OCI-LY7 (cell line): ENCODE measurements around the gene ACAD8. TPM values are rescaled to one million over a fixed set of nuclear protein-coding genes. Genes with fewer than 3 reads are reported as not detected.

ENCODE experiments used
- BruUV-seq: library from RNA; stranded (reverse); fragments of 400-500 nt; replicated peaks from 2 replicates; lab custom pipeline; 2021; lab: Mats Ljungman, UMichigan
- CTCF ChIA-PET: fragments of 300-600 bp; sonication (Branson Sonifier 250); formaldehyde crosslinking; loops from one replicate; lab custom pipeline; 2022; ENCODE audit warnings: antibody characterized with exemption; ENCODE audit not compliant: unreplicated experiment; lab: Charles Lee
- POLR2A ChIA-PET: fragments of 300-600 bp; sonication (Branson Sonifier 250); formaldehyde crosslinking; loops from one replicate; lab custom pipeline; 2022; ENCODE audit warnings: antibody characterized with exemption; lab: Charles Lee
- DNase-seq: peaks from one replicate; pipeline ENCODE4 v3.0.0-alpha.2; 2015; ENCODE audit warnings: low spot score
- H2AFZ ChIP-seq: fragments of 200-600 bp; sonication (generic), shearing (Covaris generic); 2 replicates; pipeline ENCODE4 v1.6.1; 2014; ENCODE audit warnings: mild to moderate bottlenecking, antibody characterized with exemption, low read length, moderate library complexity
- H3K27ac ChIP-seq: fragments of 200-600 bp; sonication (generic); 2 replicates; pipeline ENCODE4 v1.5.1; 2014; ENCODE audit warnings: mixed run types, low read depth, mild to moderate bottlenecking, moderate library complexity, low read length, inconsistent platforms; ENCODE audit not compliant: poor library complexity, severe bottlenecking
- H3K36me3 ChIP-seq: fragments of 200-600 bp; sonication (generic); 2 replicates; pipeline ENCODE4 v1.6.1; 2014; ENCODE audit warnings: mild to moderate bottlenecking, antibody characterized with exemption, low read length, moderate library complexity, mixed read lengths; ENCODE audit not compliant: insufficient read depth
- H3K4me1 ChIP-seq: fragments of 200-600 bp; sonication (generic); 2 replicates; pipeline ENCODE4 v1.5.1; 2014; ENCODE audit warnings: mild to moderate bottlenecking, low read length; ENCODE audit not compliant: insufficient read depth, poor library complexity, severe bottlenecking
- H3K4me2 ChIP-seq: fragments of 200-600 bp; sonication (generic); 2 replicates; pipeline ENCODE4 v1.6.1; 2014; ENCODE audit warnings: mild to moderate bottlenecking, low read length
- H3K4me3 ChIP-seq: fragments of 200-600 bp; sonication (generic); 2 replicates; pipeline ENCODE4 v1.5.1; 2014; ENCODE audit warnings: mild to moderate bottlenecking, low read depth, low read length; ENCODE audit not compliant: poor library complexity, severe bottlenecking
- H3K79me2 ChIP-seq: fragments of 200-600 bp; sonication (generic); 2 replicates; pipeline ENCODE4 v1.6.1; 2016; ENCODE audit warnings: low read depth, mild to moderate bottlenecking, low read length, moderate library complexity, mixed read lengths; ENCODE audit not compliant: insufficient read depth
- H3K9me2 ChIP-seq: fragments of 200-600 bp; sonication (generic); 2 replicates; pipeline ENCODE4 v1.6.1; 2016; ENCODE audit warnings: mild to moderate bottlenecking, low read length, mixed read lengths; ENCODE audit not compliant: insufficient read depth
- H3K9me3 ChIP-seq: fragments of 200-600 bp; sonication (generic); 2 replicates; pipeline ENCODE4 v1.6.1; 2014; ENCODE audit warnings: mild to moderate bottlenecking, mixed run types, low read length, mixed read lengths
- H4K20me1 ChIP-seq: fragments of 200-600 bp; sonication (generic); 2 replicates; pipeline ENCODE4 v1.6.1; 2014; ENCODE audit warnings: mild to moderate bottlenecking, antibody characterized with exemption, low read length, moderate library complexity, mixed read lengths; ENCODE audit not compliant: insufficient read depth
- CTCF ChIP-seq: fragments of 200-600 bp; sonication (generic); conservative IDR thresholded peaks from 2 replicates; pipeline ENCODE4 v1.5.1; 2014; ENCODE audit warnings: mild to moderate bottlenecking, antibody characterized with exemption, low read length, moderate library complexity, mixed read lengths
- EZH2phosphoT487 ChIP-seq: fragments of 200-600 bp; sonication (generic); IDR thresholded peaks from 2 replicates; pipeline ENCODE4 v1.6.1; 2018; ENCODE audit warnings: low read depth, borderline replicate concordance, mild to moderate bottlenecking, mixed run types, antibody characterized with exemption, low read length, moderate library complexity, mixed read lengths
- intact Hi-C: fragments of 100-400 bp; cut with micrococcal nuclease; formaldehyde crosslinking; loops from one replicate; pipeline ENCODE4 v1.10.0; 2022; ENCODE audit not compliant: unreplicated experiment
- total RNA-seq, 2 experiments: library from RNA; depleted of rRNA in 1 of 2; stranded (reverse); fragments of >200 nt in 1 of 2; shearing (Covaris generic) in 1 of 2; gene quantifications; 2 replicates each; pipeline ENCODE4 v1.2.3, GENCODE V29; 2014 to 2022

The ACAD8 gene
- total RNA-seq, 2 experiments from 2014 or later = 24.7 to 29.7 TPM

GRCh38 chr11:134293119-134294113 lies 40.0 kb downstream of the ACAD8 start:
- Histone ChIP-seq H3K4me1 (no peaks in the 10 kb centered on the region), H4K20me1 (no peaks in the 10 kb centered on the region), H3K79me2 (no peaks in the 10 kb centered on the region), H3K36me3 (no peaks in the 10 kb centered on the region), H2AFZ (no peak overlapping the region), H3K4me2 (no peak overlapping the region), H3K9me2 (no peaks in the 10 kb centered on the region), H3K4me3 (no peak overlapping the region), H3K9me3 (no peaks in the 10 kb centered on the region), H3K27ac (no peak overlapping the region)
- POLR2A ChIA-PET = interaction anchor here (0.7 kb wide), 1 partner anchor 27 kb away, joined by 3 read pairs; no protein-coding TSS in a partner anchor
- CTCF ChIA-PET = no interaction called here
- TF ChIP-seq CTCF (no peak), EZH2phosphoT487 (no peak)
- intact Hi-C loops = no loop called here
- no peak for DNase-seq
- BruUV-seq = no TSS peak

GRCh38 chr11:134294664-134295063 lies 41.3 kb downstream of the ACAD8 start:
- intact Hi-C loops = no loop called here

More at GRCh38 chr11:134294664-134295063, 41.3 kb downstream of the ACAD8 start:
- no peak overlapping the region for H3K4me3 ChIP-seq
- no peaks in the 10 kb centered on the region for H3K36me3 ChIP-seq
- no peaks in the 10 kb centered on the region for H3K9me2 ChIP-seq
- H3K27ac ChIP-seq = no peak overlapping the region
- DNase-seq = no peak
- H4K20me1 ChIP-seq = no peaks in the 10 kb centered on the region
- POLR2A ChIA-PET = no interaction called here
- CTCF ChIA-PET = no interaction called here
- no peak overlapping the region for H2AFZ ChIP-seq
- H3K4me2 ChIP-seq = no peak overlapping the region
- TF ChIP-seq CTCF (no peak), EZH2phosphoT487 (no peak)
- no peaks in the 10 kb centered on the region for H3K9me3 ChIP-seq
- H3K79me2 ChIP-seq = no peaks in the 10 kb centered on the region
- no peaks in the 10 kb centered on the region for H3K4me1 ChIP-seq
- BruUV-seq = no TSS peak
